Epithelial cell of prostate (primary cell): Measurements from ENCODE around the gene TNFSF11.

Experiments used
- DNase-seq: peaks from one replicate; pipeline ENCODE4 v3.0.0-alpha.2; 2011; ENCODE audit warnings: low read depth, low spot score
- H3K27ac ChIP-seq: fragments of 450-650 bp; 2 replicates; pipeline ENCODE4 v1.5.1; 2017; ENCODE audit warnings: mild to moderate bottlenecking

The TNFSF11 gene

DNA sequence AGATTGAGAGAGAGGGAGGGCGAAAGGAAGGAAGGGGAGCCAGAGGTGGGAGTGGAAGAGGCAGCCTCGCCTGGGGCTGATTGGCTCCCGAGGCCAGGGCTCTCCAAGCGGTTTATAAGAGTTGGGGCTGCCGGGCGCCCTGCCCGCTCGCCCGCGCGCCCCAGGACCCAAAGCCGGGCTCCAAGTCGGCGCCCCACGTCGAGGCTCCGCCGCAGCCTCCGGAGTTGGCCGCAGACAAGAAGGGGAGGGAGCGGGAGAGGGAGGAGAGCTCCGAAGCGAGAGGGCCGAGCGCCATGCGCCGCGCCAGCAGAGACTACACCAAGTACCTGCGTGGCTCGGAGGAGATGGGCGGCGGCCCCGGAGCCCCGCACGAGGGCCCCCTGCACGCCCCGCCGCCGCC lies at the start of gene TNFSF11:
Gene TNFSF11 (plus strand): TSS at position 142 of the 400 bp plus-strand sequence. CDS start 152 bp downstream, at position 294.
- no peak for DNase-seq
- H3K27ac ChIP-seq: no peak within 1 kb of the TSS

GRCh38 chr13:42524487-42525034 lies 49.4 kb upstream of the TNFSF11 start:
- peak overlapping the region; percentile 39 for H3K27ac ChIP-seq
- no peak for DNase-seq

DNA sequence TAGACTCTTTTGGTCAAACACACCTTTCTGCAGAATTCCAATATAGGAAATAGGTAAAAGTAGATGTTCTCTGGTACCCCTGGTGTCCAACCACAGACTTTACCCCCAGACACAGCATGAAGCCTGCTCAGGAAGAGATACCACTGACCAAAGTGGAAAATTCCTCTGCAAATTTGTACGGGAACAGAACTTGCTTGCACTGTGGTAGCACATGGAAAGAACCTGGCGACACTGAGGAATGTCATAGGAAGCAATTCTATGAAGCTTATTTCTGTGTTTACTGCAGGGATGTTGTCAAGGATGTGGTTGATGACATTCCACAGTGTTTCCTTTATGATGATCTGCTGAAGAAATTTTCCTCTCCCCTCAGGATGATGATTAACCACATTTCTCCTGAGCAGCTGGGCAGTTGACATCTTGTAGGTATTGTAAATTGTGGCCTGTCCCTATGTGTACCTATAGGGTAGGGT lies 48.9 kb upstream of the TNFSF11 start:
- peak overlapping the region; percentile 39 for H3K27ac ChIP-seq
- peak; percentile 46 for DNase-seq

- H3K27ac ChIP-seq: no peak overlapping the region
- no peak for DNase-seq
Observed at GRCh38 chr13:42526276-42526675, 47.7 kb upstream of the TNFSF11 start.

DNA sequence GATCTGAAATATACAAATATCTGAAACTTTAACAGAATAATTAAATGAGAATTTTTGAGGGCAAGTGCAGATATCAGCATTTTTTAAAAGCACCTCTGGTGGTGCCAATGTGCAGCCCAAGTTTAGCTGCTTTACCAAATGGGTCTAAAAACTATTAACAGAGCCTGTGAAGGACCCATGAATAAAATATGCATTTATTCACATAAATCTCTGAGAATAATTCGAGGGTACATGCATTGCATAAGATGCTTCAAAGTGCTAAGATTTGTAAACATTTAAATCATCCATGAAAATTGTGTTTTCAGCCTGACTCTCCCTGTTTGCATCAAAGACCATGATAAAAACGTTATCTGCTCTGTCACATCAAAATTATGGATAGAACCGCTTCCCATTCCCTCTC lies 47.1 kb upstream of the TNFSF11 start:
- no peak overlapping the region for H3K27ac ChIP-seq
- no peak for DNase-seq

DNA sequence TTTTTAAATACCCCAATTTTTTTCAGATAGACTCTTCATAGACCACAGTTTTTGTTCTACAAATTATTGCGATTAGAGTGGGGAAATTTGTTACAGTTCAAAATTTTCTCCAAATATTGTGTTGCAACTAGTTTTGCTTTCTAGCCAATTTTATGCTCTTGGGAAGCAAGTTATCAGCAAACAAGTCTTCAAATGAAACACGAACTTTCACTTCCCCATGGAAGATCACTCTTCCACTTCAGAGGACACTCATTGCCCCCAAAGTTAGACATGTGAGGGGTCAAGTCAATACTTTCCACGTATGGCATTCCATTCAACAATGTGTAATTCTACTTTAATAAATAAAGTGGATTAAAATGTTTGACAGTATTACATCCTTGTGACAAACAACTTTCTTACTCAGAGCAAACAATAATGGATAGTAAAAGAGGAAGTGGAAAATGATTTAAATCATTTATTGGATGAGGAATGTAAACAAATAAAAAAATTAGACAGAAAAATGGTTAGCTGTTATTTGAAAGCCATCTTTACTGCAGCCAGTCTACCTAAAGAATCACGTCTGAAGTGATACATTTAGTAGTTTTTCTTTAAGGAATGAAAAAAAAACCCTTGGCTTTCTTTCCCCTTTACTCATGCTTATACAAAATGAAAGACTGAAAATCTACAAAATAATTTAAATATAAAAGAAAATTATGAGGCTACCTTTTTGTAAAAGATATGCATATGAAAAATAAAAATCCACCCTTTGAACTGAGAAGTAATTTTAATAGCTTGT lies 41.2 kb upstream of the TNFSF11 start:
- no peak overlapping the region for H3K27ac ChIP-seq
- no peak for DNase-seq

- no peak for DNase-seq
- no peak overlapping the region for H3K27ac ChIP-seq
Observed at GRCh38 chr13:42533336-42533591, 40.7 kb upstream of the TNFSF11 start.

DNA sequence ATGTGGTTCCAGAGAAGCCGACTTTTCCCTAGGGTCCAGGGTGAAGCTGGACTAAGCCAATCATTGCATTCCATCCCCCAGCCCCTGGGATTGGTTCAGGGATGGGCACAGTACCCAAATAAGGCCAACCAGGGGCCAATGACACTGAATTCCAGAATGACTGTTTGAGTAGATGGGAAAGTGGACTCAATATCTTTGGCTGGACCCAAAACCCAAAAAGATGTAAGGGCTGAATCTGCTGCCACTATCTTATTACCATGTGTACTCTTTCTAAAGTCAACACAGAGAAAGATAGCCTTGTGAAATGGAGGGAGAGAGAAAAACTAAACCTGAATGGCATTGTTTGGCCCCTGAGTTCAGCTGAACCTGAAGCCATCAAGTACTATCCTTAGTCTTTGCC lies 39.2 kb upstream of the TNFSF11 start:
- H3K27ac ChIP-seq: no peak overlapping the region
- no peak for DNase-seq

- DNase-seq: no peak
Observed at GRCh38 chr13:42538996-42539395, 35.0 kb upstream of the TNFSF11 start.

GRCh38 chr13:42539670-42540069 lies 34.3 kb upstream of the TNFSF11 start:
- DNase-seq: peak; percentile 52
- no peak overlapping the region for H3K27ac ChIP-seq

More at GRCh38 chr13:42538996-42539395, 35.0 kb upstream of the TNFSF11 start:
- no peak overlapping the region for H3K27ac ChIP-seq

DNA sequence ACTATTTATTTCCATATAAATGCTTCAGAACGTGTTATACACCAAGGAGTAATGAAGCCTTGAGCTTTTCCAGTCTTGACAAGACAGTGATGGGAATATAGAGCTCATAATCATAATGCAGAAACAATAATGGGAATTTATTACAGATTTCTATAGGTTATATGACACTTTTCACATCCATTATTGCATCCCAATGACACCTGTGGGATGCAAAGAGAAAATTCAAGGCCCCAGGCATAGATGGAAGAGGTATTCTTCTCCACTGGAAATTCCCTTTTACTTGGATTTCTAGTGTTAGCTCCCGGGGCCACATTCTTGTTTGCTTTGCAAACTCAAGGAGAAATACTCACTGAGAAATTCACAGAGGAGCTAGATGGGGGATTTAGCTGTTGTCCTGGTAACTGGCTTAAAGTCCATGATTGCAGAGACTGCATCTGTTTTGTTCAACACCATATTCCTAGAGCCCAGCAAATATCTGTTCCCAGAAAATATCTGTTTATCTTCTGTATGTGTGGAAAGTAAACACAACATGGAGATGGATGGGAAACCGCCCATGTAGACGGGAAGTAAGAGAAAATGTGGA lies 30.6 kb upstream of the TNFSF11 start:
- DNase-seq: no peak
- H3K27ac ChIP-seq: no peak overlapping the region

- no peak for DNase-seq
- no peak overlapping the region for H3K27ac ChIP-seq
Observed at GRCh38 chr13:42544246-42544926, 29.6 kb upstream of the TNFSF11 start.

DNA sequence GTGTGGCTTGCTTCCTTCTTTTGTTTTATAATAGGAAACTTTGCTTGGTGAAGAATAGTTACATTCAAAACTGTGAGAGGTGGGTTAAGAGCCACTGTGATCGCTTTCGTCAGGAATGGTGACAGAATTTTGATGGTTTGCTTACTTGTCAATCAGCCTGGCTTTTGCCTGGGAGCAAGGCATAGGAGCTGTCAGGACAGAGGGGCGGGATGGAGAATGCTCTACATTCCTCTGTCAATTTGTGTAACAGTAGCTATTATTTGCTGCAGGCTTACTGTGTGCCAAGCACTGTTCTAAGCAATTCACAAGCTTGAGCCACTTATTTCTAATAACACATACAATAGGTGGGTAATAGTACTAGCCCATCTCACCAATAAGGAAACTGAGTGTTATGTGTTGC lies 28.1 kb upstream of the TNFSF11 start:
- H3K27ac ChIP-seq: no peak overlapping the region

GRCh38 chr13:42547612-42548011 lies 26.3 kb upstream of the TNFSF11 start:
- no peak for DNase-seq
- H3K27ac ChIP-seq: no peak overlapping the region

More for the DNA sequence above, 28.1 kb upstream of the TNFSF11 start:
- no peak for DNase-seq

DNA sequence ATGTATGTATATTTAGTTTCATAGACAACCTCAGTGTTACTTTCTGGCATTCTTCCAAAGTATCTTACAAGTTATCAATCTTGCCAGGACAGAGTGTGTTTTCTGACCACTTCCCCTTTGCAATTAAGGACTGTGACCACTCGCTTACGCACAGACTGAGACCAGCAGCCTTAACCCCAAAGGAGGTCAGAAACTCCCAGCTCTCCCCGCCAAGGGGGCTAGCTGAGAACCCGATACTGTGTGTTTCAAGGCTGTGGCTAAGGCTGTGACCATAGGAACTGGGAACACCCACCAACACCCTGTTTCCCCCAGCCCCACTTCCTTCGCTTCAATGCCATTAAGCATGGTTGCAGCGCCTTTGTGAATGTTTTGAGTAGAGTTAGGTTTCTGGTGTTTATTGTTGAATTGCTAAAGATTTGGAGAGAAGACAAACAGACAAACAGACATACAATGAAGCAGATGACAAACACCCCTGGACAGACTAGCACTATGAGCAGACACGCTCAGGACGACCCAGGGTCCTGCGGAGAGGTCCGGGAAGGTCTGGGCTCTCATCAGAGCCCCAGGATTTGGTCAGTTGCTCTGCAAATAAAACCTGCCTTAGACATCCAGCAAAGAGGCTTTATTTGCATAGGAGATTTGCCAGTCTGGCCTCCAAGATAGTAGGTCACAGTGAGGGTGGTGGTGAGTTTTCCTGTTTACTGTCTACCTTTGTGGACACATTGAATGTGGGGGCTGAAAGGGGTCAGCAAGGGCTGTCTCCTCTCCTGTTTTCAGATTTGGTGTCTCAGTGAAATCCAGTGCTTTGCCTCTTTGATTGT lies 25.0 kb upstream of the TNFSF11 start:
- DNase-seq: no peak
- H3K27ac ChIP-seq: no peak overlapping the region

GRCh38 chr13:42549552-42549936 lies 24.4 kb upstream of the TNFSF11 start:
- DNase-seq: no peak
- H3K27ac ChIP-seq: no peak overlapping the region

GRCh38 chr13:42551611-42552010 lies 22.3 kb upstream of the TNFSF11 start:
- DNase-seq: no peak

GRCh38 chr13:42553098-42554046 lies 20.6 kb upstream of the TNFSF11 start:
- DNase-seq: no peak
- H3K27ac ChIP-seq: no peak overlapping the region

More at GRCh38 chr13:42551611-42552010, 22.3 kb upstream of the TNFSF11 start:
- no peak overlapping the region for H3K27ac ChIP-seq

DNA sequence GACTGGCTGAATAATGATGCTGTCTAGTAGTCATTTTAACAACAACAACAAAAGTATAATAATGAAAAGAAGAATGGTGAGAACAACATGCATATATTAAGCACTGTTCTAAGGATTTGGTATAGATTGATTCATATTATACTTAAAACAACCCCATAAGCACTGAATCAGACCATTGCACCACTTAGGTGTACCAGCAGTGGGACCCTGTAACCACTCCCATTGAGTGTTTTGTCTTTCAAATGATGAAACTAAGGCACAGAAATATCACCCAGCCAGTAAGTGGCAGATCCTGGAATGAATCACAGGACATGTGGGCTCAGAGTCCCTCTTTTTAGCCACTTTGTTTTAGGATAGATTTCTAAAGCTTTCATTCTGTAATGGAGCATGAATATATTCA lies 14.9 kb upstream of the TNFSF11 start:
- no peak for DNase-seq
- no peak overlapping the region for H3K27ac ChIP-seq
